GM18499 (cell line): Measurements from ENCODE around the gene FOXN4.

Experiments used
- ATAC-seq: cut with Tn5 transposase; IDR thresholded peaks from one replicate; pipeline ENCODE4 v1.9.1; 2021; ENCODE audit warnings: moderate number of reproducible peaks; ENCODE audit not compliant: insufficient read depth, unreplicated experiment

Gene FOXN4

DNA sequence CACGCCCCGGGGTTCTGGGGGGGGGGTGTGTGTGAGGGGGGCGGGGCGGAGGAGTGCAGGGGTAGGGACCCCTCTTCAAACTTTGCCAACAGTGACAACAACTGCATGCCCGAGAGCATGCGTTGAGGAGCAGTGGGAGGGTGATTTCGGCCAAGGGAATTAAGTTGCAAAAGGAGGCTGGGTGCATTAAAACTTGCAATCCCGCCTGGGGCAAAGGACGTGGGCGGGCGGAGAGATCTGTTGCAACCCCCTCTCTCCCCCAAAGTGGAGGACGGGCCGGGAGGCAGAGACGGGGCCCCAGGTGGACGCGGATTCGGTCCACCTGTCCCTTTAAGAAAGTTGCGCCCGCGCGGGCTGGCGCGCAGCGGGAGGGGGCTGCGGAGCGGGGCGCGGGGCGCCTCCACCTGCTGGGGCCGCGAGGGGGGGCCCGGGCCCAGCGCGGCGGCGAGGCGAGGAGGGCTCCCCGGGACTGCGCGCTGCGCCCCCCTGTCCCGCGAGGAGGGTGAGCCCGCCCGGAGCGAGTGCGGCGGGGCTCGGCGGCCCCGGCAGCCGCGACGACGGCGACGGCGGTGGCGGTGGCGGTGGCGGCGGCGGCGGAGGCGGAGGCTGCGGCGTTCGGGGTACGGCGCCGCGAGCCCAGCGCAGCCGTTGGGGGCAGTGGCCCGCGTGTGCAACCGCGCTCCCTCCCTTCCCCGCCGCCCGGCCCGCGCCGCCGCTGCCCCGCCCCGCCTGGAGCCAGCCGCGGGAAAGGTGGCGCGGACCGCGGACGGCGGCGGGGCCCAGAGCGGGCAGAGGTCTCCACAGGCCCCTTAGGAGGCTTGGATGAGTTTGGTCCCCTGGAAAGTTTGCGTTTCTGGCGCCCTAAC is 530 bp upstream of the FOXN4 start:
- ATAC-seq = no peak

DNA sequence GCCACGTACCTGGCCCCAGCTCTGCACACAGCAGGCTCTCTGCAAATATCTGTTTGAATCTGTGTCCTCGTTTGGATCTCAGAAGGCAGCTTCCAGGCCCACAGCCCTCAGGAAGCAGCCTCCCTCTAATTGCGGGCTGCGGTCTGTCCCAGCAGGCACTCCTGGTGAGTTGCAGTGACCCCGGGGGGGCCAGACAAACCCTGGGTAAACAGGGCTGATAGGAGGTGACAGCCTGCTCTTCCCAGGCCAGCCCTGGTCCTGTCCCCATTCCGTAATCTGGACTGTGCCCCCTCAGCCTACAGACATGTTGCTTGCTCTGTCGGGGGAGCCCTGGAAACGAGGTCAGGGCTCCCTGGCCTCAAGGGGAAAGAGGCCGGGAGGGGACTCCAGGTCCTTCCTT is 2.0 kb downstream of the FOXN4 start:
- no peak for ATAC-seq

DNA sequence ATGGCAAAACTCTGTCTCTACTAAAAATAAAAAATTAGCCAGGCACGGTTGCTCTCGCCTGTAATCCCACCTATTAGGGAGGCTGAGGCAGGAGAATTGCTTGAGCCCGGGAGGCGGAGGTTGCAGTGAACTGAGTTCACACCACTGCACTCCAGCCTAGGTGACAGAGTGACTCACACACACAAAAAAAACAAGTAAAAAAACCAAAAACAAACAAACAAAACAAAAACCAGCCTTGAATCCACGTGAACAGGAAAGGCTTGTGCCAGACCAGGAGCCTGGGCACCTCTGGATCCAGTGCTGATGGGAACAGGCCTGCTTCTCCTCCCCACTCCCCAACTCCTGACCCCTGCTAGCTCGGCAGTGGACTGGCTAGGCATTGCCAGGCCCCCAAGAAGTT is 3.5 kb downstream of the FOXN4 start:
- ATAC-seq = no peak

DNA sequence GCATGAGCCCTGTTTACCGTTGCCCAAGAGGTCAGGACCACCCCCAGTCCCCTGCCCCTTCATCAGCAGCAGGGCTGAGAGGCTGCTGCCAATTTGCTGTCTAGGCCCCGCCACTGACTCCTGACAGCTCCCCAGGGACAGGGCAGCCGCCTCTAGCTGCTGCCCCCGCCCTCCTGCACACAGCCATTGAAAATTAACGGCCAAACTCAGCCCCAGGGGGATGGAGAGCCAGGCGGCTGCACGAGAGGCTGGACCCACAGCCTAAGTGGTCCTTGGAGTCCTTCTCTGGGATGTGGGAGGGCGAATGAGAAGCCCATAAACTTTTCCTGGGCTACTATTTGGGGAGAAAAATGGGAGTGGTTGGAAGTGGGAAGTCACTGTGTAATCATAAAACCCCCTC is 4.6 kb downstream of the FOXN4 start:
- no peak for ATAC-seq

DNA sequence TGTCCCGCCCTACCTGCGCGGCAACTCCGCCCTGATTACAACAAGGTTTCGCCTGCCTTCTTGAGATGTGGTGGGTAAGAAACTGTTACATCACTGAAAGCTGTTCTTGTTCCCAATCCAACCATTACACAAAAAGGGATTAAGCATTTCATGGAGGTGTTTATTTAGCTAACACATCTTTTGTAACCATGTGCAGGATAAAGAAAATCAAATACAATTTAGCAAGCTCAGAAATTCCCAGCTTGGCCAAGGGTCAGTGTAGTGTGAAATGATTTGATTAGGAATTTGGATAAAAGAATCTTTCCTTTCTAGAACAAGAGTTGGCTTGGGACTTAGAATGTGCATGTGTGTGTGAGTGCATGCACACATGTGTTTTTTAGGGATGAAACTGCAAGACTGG is 6.3 kb downstream of the FOXN4 start:
- no peak for ATAC-seq

DNA sequence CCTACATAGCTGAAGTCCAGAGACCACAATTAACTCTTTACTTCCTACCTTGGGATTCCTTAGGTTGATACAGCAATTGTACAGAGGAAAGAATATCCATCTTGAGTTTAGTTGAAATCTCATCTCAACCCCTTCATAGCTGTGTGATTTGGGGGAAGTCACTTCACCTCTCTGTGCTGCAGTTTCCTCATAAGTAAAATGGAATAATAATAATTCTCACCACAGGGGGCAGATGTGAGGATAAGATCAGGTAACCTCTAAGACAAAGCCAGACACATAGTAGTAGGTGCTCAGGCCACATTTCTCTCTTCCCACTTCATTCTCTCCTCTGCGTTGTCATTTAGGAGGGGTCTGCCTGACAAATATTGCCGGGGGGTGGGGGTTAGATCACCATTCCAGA is 6.7 kb downstream of the FOXN4 start:
- no peak for ATAC-seq

DNA sequence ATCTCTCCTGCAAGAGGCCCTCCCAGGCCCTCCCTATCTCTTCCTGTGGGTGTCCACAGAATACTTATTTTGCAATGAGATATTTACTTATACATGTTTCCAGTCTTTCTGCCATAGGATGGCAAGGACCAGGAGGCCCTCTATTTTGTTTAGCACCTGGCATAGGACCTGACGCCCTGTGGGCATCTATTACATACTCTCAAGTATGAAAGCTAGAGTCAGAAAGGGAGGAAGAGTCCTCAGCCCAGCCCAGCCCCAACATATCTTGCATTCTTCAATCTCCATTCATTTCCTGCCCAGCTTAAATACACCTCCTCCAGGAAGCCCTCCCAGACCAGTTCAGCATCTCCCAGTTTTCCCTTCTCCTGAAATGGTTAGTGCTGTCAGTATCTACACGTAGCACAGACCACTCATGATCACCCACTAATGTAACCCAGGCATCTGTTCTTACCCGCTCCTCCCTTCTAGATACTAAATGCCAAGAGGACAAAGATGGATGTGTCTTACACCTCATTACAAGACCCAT is 7.4 kb downstream of the FOXN4 start:
- no peak for ATAC-seq

DNA sequence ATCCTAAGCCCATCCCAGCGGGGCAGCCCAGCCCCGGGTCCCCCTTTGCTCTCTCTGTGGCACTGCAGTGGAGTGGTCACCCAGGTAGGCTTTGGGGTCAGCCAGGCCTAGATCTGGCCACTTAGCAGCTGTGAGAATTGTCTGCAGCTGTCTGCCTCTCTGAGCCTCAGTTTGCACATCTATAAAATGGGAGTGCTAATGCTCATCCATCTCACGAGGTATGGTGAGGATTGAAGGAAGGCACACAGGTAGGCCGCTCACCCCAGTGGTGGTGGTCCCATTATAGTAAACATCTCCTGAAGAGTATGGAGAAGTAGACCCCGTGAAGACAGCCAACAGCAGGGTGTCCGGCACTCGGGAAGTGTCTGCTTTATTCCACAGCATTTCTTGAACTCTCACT is 9.2 kb downstream of the FOXN4 start:
- no peak for ATAC-seq

DNA sequence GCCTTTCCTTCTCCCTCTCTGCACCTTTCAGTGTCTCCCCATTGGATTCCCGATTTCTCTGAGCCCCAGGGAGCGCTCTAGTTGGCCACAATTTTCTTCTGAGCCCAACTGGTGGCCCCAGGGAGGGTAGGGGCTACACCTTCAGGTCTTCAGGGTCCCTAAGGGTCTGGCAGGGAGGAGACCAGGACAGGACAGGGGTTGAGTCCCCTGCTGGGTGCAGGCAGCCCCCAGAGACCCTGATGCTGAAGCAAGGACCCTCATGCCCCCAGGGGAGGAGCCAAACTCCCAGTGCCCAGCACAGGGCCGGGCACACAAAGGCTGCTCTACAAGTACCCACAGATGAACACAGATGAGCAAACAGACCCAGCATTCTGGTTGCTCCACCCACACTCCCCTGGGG is 12.7 kb downstream of the FOXN4 start:
- ATAC-seq = no peak

DNA sequence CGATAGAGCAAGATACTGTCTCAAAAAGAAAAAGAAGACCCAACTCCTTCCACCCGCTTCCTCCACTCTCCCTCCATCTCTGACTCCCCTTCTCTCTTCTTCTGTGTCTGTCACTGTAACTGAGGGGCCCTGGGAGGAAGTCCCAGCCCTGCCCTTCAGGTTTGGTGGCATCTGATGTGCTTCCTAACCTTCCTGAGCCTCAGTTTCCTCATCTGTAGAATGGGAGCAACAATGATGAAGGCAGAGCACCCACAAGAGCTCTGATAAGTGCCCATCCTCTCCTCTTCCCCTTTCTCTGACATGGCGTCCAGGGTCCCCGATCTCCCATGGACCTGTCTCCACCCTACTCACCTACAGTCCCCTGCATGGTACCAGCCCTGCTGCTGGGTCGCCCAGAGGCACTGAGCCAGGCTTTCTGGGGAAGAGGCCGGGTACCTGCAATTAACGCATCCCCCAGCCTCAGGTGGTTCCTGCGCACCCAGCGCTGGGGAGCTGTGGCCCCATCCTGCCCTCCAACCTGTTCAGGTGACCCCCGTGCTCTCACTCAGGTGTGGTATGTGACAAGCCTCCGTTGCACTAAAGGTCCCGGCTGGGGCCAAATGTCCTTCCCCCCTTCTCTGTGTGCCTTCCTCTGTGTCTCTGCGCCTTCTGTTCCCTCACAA is 13.2 kb downstream of the FOXN4 start:
- no peak for ATAC-seq

DNA sequence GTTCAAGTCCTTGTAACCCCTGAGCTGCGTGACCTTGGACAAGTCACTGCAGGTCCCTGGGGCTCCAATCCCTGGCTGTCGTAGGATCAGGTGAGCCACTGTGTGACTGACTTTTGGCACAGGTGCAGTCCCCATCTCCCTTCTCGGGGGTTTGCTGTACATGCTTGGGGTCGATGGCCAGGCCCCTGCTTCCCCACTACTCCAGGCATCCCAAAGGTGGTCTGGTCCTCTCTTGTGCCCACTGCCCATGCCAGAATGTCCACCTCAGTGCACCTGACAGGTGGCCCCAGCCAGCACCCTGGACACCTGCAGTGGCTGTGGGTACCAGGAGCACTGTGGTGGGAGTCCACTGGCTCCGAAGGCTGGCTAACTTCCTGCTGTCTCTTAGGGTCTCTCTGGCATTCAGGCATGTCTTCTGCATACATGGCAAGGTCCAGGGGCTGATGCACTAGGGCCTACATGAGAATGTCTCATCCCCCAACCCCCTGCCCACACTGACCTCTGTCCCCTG is 14.7 kb downstream of the FOXN4 start:
- no peak for ATAC-seq

DNA sequence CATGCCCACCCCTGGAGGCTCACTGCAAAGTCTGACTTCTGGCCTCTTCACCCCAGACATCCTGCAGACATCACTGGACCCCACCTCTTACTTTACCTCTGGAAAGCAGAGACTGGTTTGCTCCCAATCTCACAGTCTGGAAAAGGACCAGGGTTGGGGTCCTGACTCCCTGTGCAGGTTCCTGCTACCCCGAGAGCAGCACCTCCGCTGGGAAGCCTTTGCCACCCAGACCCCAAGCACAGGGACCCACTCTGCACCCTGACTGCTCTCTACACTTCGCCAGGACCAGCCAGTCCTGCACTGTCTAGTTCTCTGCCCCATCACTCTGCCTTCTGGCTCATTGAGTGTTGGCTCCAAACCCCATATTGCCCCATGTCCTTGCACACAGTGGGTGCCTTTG is 16.0 kb downstream of the FOXN4 start:
- ATAC-seq = no peak

DNA sequence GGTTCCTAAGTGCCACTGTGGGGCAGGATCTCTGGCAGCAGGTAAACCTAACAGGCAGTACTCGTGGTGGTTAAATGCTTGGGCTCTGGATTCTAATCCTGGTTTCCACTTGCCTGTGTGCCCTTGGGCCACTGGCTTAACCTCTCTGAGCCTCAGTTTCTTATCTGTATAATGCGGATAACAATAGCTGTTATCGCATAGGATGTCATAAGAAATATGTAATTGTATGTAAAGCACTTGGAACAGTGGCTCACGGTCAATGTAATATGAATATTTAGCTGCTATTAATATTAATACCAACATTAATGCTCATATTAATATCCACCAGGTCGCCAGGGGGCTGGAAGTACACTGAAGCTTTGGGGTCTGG is 16.8 kb downstream of the FOXN4 start:
- ATAC-seq = no peak

DNA sequence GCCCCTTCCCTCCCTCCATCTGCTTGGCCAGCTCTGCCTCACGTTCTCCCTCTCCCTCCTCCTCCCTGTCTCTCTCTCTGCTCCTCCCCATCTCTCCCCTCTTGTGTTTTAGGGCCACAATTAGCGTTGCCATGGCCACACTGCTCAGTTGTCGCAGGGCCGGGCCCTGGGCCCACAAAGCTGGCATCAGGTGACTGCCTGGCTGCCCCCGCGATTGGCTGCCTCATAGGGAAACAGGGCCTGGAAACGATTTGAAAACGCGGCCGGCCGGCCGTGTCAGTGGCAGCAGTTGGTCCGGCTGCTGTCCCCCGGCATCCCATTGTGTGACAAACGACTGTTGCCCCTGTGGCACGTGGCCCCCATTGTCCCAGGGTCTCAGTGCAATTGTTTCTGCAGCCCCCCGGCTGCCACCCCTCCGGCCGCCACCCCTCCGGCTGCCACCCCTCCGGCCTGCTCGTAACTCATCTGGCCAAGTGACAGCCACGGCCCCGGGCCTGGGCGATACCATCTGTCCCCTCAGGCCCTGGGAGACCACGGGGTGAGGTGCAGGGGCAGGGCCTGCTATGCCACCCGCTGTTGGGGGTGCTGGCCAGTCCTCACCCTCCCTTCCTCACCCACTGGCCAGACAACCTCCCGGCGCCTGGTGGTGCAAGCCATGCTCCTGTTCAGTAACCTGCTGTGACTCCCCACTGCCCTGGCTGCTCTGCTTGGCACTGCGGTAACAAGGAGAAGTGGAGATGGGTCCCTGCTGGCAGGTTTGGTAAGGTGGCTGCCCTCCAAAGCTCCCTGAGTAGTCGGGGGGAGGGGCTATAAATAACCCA is 17.4 kb downstream of the FOXN4 start:
- no peak for ATAC-seq

DNA sequence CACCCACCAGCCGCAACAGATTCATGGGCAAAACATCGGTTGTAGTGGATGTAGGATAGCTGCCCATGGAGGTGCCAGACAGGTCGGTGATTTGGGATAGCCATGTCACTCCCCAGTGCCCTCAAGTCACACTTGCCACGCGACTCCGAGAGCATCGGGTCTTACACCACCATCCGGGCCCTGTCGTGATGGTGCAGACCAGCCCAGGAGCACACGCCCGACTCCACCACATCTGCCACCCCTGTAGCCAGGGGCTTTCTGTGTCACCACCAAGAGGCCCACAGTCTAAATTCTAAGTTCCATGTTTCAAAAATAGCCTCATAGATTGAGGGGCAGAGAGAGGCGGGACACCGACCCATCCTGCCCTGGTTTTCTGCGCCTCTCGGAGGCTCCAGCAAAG is 18.0 kb downstream of the FOXN4 start:
- ATAC-seq = no peak

DNA sequence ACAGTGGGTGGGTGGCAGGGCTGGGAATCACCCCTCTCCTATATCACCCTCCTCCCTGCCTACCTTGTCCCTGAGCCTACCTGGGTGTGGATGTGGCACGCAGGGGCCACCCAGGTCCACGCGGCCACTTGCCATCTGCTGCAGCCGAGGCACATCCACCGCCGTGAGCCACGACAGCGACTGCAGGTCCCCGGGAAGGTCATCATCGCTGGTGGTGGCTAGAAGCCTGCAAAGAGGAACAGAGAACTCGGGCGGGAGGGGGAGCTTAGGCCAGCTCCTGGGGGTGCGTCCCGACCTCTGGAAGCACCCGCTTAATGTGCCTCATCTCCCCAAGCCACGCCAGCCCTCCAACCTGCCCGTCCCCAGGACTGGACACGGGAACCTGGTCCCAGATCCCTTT is 19.0 kb downstream of the FOXN4 start:
- no peak for ATAC-seq

DNA sequence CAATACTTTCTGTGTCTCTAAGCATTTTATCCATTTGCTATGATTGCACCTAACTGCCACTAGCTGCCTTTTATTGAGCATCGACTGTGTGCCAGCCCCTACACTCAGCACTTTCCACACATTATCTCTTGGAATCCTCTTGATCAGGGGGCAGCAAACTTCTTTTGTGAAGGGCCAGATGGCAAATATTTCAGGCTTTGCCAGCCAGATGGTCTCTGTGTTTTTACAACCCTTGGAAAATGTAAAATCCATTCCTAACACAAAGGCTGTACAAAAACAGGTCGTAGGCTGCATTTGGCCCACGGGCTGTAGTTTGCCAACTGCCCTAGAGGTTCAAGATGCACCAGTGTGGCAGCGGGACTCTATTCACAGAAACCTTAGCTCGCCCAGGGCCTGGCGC is 19.5 kb downstream of the FOXN4 start:
- no peak for ATAC-seq

DNA sequence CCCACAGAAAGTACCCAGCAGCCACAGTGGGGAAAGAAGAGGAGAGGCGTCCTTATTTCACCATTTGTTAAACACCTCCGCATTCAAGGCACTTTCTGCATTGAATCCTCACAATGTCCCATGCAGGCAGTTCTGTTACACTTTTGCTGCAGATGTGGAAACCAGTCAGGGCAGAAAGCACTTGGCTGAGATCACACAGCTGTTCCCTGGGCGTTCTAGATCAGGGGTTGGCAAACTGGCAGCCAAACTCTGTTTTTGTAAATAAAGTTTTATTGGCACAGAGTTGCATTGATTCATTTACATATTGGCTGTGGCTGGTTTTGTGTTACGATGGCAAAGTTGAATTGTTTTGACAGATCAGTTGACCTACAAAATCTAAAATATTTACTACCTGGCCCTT is 20.1 kb downstream of the FOXN4 start:
- ATAC-seq = no peak

DNA sequence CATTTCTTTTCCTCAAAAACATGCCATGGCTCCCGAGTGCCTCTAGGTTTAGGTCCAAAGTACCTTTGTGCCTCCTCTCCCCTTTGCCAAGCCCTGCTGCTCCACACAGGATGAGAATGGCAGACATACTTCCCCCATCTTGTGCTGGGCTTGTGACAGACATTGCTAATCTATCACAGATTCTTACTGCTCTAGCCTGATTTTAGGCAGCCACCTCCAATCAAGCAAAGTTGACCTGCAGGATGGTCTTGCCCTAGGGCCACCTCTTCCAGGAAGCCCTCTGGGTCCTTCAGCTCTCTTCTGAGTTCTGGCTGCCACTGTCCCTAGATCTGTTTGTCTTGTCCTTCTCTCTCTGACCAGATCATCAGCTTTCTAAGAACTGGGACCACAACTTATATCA is 20.5 kb downstream of the FOXN4 start:
- ATAC-seq = no peak

DNA sequence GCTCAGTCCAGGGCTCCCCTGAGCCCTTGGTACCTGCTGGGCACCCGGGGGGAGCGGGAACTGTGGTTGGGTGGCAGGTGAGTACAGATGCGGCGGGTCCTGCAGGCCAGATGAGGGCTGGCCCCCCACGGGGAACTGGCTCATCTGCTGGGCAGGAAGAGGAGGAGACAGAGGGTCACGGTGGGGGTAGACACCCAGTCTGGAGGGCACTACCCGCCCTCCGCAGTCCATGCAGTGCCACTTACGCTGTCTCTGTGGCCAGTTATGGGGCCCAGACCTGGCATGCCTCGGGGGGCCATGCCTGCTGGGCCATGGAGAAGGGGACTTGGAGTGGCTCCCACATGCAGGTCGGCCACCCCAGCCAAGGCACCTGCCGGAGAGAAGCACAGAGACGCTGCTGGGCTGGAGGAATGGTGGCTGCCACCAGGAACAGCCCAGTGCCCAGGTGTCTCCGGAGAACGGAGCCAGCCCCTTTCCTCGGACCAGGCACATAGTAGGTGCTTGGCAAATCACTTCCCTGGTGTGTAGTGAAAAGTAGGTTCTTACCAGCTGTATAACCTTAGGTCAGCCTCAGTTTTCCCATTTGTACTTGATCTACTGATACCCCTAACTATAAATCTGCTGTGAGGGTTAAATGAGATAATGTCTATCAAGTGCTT is 21.1 kb downstream of the FOXN4 start:
- no peak for ATAC-seq
